PC-3 (cell line): Measurements from ENCODE around the gene NENF. TPM values are rescaled to one million over a fixed set of nuclear protein-coding genes. Genes with fewer than 3 reads are reported as not detected.

ENCODE experiments used
- ATAC-seq: fragments of 200-7000 bp; cut with Tn5 transposase; 2 replicates; pipeline ENCODE4 v1.9.1; 2020; ENCODE audit warnings: mild to moderate bottlenecking, moderate library complexity
- BruUV-seq: library from RNA; stranded (reverse); fragments of 400-500 nt; replicated peaks from 2 replicates; lab custom pipeline; 2021; lab: Mats Ljungman, UMichigan
- CTCF ChIA-PET: fragments of 300-600 bp; sonication (Branson Sonifier 250); formaldehyde crosslinking; loops from one replicate; lab custom pipeline; 2022; ENCODE audit warnings: antibody characterized with exemption; lab: Charles Lee
- POLR2A ChIA-PET: fragments of 300-600 bp; sonication (Branson Sonifier 250); formaldehyde crosslinking; loops from one replicate; lab custom pipeline; 2022; ENCODE audit warnings: antibody characterized with exemption; ENCODE audit not compliant: unreplicated experiment; lab: Charles Lee
- DNase-seq: peaks from one replicate; pipeline ENCODE4 v3.0.0-alpha.2; 2015
- H2AFZ ChIP-seq: fragments of 300-600 bp; sonication (generic); 2 replicates; pipeline ENCODE4 v1.6.0; 2016; ENCODE audit warnings: antibody characterized with exemption, low read length
- H3F3A ChIP-seq: fragments of 300-600 bp; sonication (generic); one replicate; pipeline ENCODE4 v1.6.0; 2017; ENCODE audit warnings: antibody characterized with exemption, low read length, control low read depth, mild to moderate bottlenecking; ENCODE audit not compliant: unreplicated experiment
- H3K27ac ChIP-seq: fragments of 300-600 bp; sonication (generic); 2 replicates; pipeline ENCODE4 v1.5.1; 2016; ENCODE audit warnings: mild to moderate bottlenecking, low read length
- H3K27me3 ChIP-seq: fragments of 300-600 bp; sonication (generic); 2 replicates; pipeline ENCODE4 v1.6.1; 2016; ENCODE audit warnings: low read length, mixed read lengths
- H3K36me3 ChIP-seq: fragments of 300-600 bp; sonication (generic); 2 replicates; pipeline ENCODE4 v1.6.1; 2016; ENCODE audit warnings: low read depth, mixed run types, low read length, mixed read lengths
- H3K4me1 ChIP-seq: fragments of 300-600 bp; sonication (generic); 2 replicates; pipeline ENCODE4 v1.5.1; 2016; ENCODE audit warnings: low read length; ENCODE audit not compliant: insufficient read depth
- H3K4me2 ChIP-seq: fragments of 300-600 bp; sonication (generic); 2 replicates; pipeline ENCODE4 v1.6.0; 2016; ENCODE audit warnings: low read length
- H3K4me3 ChIP-seq: fragments of 300-600 bp; sonication (generic); 2 replicates; pipeline ENCODE4 v1.5.1; 2016; ENCODE audit warnings: mild to moderate bottlenecking, low read length, mixed read lengths
- H3K79me2 ChIP-seq: fragments of 300-600 bp; sonication (generic); 2 replicates; pipeline ENCODE4 v1.6.1; 2017; ENCODE audit warnings: low read length, mixed read lengths
- H3K9ac ChIP-seq: fragments of 300-600 bp; sonication (generic); 2 replicates; pipeline ENCODE4 v1.6.0; 2016; ENCODE audit warnings: mild to moderate bottlenecking, low read length
- H3K9me2 ChIP-seq: fragments of 300-600 bp; sonication (generic); replicated peaks from 2 replicates; pipeline ENCODE4 v1.6.1; 2016; ENCODE audit warnings: mixed run types, low read length, mixed read lengths
- H3K9me3 ChIP-seq: fragments of 300-600 bp; sonication (generic); 2 replicates; pipeline ENCODE4 v1.6.1; 2016; ENCODE audit warnings: low read length, mixed read lengths
- H4K20me1 ChIP-seq: fragments of 300-600 bp; sonication (generic); 2 replicates; pipeline ENCODE4 v1.6.1; 2016; ENCODE audit warnings: low read length, mixed read lengths
- CTCF ChIP-seq: fragments of 300-600 bp; sonication (generic); conservative IDR thresholded peaks from 2 replicates; pipeline ENCODE4 v1.5.1; 2017; ENCODE audit warnings: antibody characterized with exemption, low read depth, mild to moderate bottlenecking, low read length
- EZH2 ChIP-seq: fragments of 300-600 bp; sonication (generic); IDR thresholded peaks from one replicate; pipeline ENCODE4 v1.6.1; 2017; ENCODE audit warnings: antibody characterized with exemption, mild to moderate bottlenecking, low read length; ENCODE audit not compliant: unreplicated experiment
- EZH2phosphoT487 ChIP-seq: fragments of 300-600 bp; sonication (generic); IDR thresholded peaks from 2 replicates; pipeline ENCODE4 v1.6.1; 2018; ENCODE audit warnings: mild to moderate bottlenecking, antibody characterized with exemption, low read length, borderline replicate concordance
- intact Hi-C: fragments of 100-400 bp; cut with micrococcal nuclease; formaldehyde crosslinking; loops from 2 replicates; pipeline ENCODE4 v1.9.0; 2023
- total RNA-seq: library from RNA; depleted of rRNA; stranded (reverse); fragments of >200 nt; gene quantifications from 2 replicates; pipeline ENCODE4 v1.2.3, GENCODE V29; 2014

Gene NENF
- total RNA-seq, 1 experiment from 2014 or later = 161 TPM

GRCh38 chr1:212477014-212477679 is 44.4 kb downstream of the NENF start:
- Histone ChIP-seq H3K27ac (0 out of 2 replicates have a peak overlapping the region, but pooled peaks have one; percentile 3), H3K4me3 (no peak overlapping the region), H3K4me2 (no peak overlapping the region; the same call in 1 of the 2 replicates), H3F3A (no peaks in the 10 kb centered on the region), H3K9me2 (no peaks in the 10 kb centered on the region), H3K27me3 (no peaks in the 10 kb centered on the region), H3K4me1 (peaks cover 19% of the 10 kb centered on the region), H3K79me2 (no peaks in the 10 kb centered on the region), H4K20me1 (no peaks in the 10 kb centered on the region), H3K36me3 (no peaks in the 10 kb centered on the region), H2AFZ (no peak overlapping the region), H3K9me3 (no peaks in the 10 kb centered on the region), H3K9ac (no peak overlapping the region)
- TF ChIP-seq CTCF (peak; percentile 99), EZH2phosphoT487 (no peak), EZH2 (no peak)
- no TSS peak for BruUV-seq
- intact Hi-C loops = loop anchor here (1.0 to 10.0 kb wide), 10 partner anchors 82 to 518 kb away; no protein-coding TSS in a partner anchor
- ATAC-seq (peak; percentile 96), DNase-seq (peak; percentile 99)
- POLR2A ChIA-PET = interaction anchor here (0.5 to 1.2 kb wide), 5 partner anchors 22 to 146 kb away, joined by 3 to 9 read pairs (median 5); partner anchors contain the start of gene ATF3
- CTCF ChIA-PET = interaction anchor here (0.6 to 1.2 kb wide), 16 partner anchors 12 to 225 kb away, joined by 3 to 20 read pairs (median 3); partner anchors contain the start of gene ATF3

- TF ChIP-seq CTCF = no peak
- TF ChIP-seq EZH2phosphoT487 = no peak
- ATAC-seq = no peak
- Histone ChIP-seq H3K27me3 (no peaks in the 10 kb centered on the region), H3K9me2 (no peaks in the 10 kb centered on the region), H3K79me2 (no peaks in the 10 kb centered on the region), H3K9ac (no peak overlapping the region), H4K20me1 (no peaks in the 10 kb centered on the region), H2AFZ (no peak overlapping the region), H3K4me1 (peaks cover 26% of the 10 kb centered on the region), H3K4me3 (no peak overlapping the region), H3K9me3 (no peaks in the 10 kb centered on the region), H3K4me2 (no peak overlapping the region), H3K27ac (0 out of 2 replicates have a peak overlapping the region, but pooled peaks have one; percentile 3), H3K36me3 (no peaks in the 10 kb centered on the region), H3F3A (no peaks in the 10 kb centered on the region)
- no TSS peak for BruUV-seq
- POLR2A ChIA-PET = interaction anchor here (0.5 to 1.9 kb wide), 5 partner anchors 22 to 193 kb away, joined by 3 to 14 read pairs (median 8); partner anchors contain the start of gene ATF3
- CTCF ChIA-PET = interaction anchor here (0.6 to 1.6 kb wide), 15 partner anchors 15 to 534 kb away, joined by 3 to 20 read pairs (median 4); partner anchors contain the start of gene ATF3
- intact Hi-C loops = loop anchor here (1.0 to 10.0 kb wide), 10 partner anchors 81 to 517 kb away; no protein-coding TSS in a partner anchor
- DNase-seq = no peak
Measured at GRCh38 chr1:212477680-212478466, 45.2 kb downstream of the NENF start.
